ENCODE results near the gene LDLRAD2. TPM values are rescaled to one million over a fixed set of nuclear protein-coding genes. Genes with fewer than 3 reads are reported as not detected.
A peak's percentile ranks its signal among the peaks of the same experiment; 100 is the strongest.

LDLRAD2 gene
- total RNA-seq, 1 donor = not detected

GRCh38 chr1:21830792-21831453 is 18.9 kb downstream of the LDLRAD2 start:
- peaks cover 90% of the 10 kb centered on the region for H3K36me3 ChIP-seq (ENCODE audit: insufficient read depth, low read length)
- no peak overlapping the region for H3K27ac ChIP-seq (ENCODE audit: low read depth, low read length)
- no peak for TF ChIP-seq CTCF (IDR thresholded peaks at IDR 0.05; ENCODE audit: extremely low read depth, low read depth, low read length)

GRCh38 chr1:21831454-21831970 is 19.4 kb downstream of the LDLRAD2 start:
- Histone ChIP-seq H3K4me3 (ENCODE audit: insufficient read depth, low read length) (no peak overlapping the region), H3K9me3 (ENCODE audit: low read depth, low read length) (no peaks in the 10 kb centered on the region), H3K36me3 (ENCODE audit: insufficient read depth, low read length) (peaks cover 89% of the 10 kb centered on the region), H3K79me2 (ENCODE audit: insufficient read depth, low read length) (no peaks in the 10 kb centered on the region), H3K27me3 (ENCODE audit: insufficient read depth, low read length) (no peaks in the 10 kb centered on the region), H3K27ac (ENCODE audit: low read depth, low read length) (no peak overlapping the region), H2AFZ (ENCODE audit: low read length) (no peak overlapping the region), H3K4me2 (ENCODE audit: insufficient read depth, low read length) (no peak overlapping the region), H3K4me1 (ENCODE audit: insufficient read depth, low read length) (no peaks in the 10 kb centered on the region), H4K20me1 (ENCODE audit: insufficient read depth, low read length) (peaks cover 45% of the 10 kb centered on the region)
- no peak for TF ChIP-seq CTCF (IDR thresholded peaks at IDR 0.05; ENCODE audit: extremely low read depth, low read depth, low read length)
- no peak for DNase-seq (ENCODE audit: insufficient read length, low spot score, missing footprints)

More at GRCh38 chr1:21830792-21831453, 18.9 kb downstream of the LDLRAD2 start:
- no peaks in the 10 kb centered on the region for H3K9me3 ChIP-seq (ENCODE audit: low read depth, low read length)
- DNase-seq (ENCODE audit: insufficient read length, low spot score, missing footprints) = no peak
- H3K4me1 ChIP-seq (ENCODE audit: insufficient read depth, low read length) = no peaks in the 10 kb centered on the region
- H3K4me3 ChIP-seq (ENCODE audit: insufficient read depth, low read length) = no peak overlapping the region
- H4K20me1 ChIP-seq (ENCODE audit: insufficient read depth, low read length) = peaks cover 44% of the 10 kb centered on the region
- H3K4me2 ChIP-seq (ENCODE audit: insufficient read depth, low read length) = no peak overlapping the region
- no peak overlapping the region for H2AFZ ChIP-seq (ENCODE audit: low read length)
- no peaks in the 10 kb centered on the region for H3K27me3 ChIP-seq (ENCODE audit: insufficient read depth, low read length)
- H3K79me2 ChIP-seq (ENCODE audit: insufficient read depth, low read length) = no peaks in the 10 kb centered on the region

- no peak for TF ChIP-seq CTCF (IDR thresholded peaks at IDR 0.05; ENCODE audit: extremely low read depth, low read depth, low read length)
- peaks cover 89% of the 10 kb centered on the region for H3K36me3 ChIP-seq (ENCODE audit: insufficient read depth, low read length)
Measured at GRCh38 chr1:21833392-21833976, 21.4 kb downstream of the LDLRAD2 start.

GRCh38 chr1:21834094-21834493 is 22.0 kb downstream of the LDLRAD2 start:
- Histone ChIP-seq H3K79me2 (ENCODE audit: insufficient read depth, low read length) (no peaks in the 10 kb centered on the region), H4K20me1 (ENCODE audit: insufficient read depth, low read length) (peaks cover 51% of the 10 kb centered on the region), H3K36me3 (ENCODE audit: insufficient read depth, low read length) (peaks cover 89% of the 10 kb centered on the region), H3K4me3 (ENCODE audit: insufficient read depth, low read length) (no peak overlapping the region), H3K9me3 (ENCODE audit: low read depth, low read length) (no peaks in the 10 kb centered on the region), H3K4me1 (ENCODE audit: insufficient read depth, low read length) (no peaks in the 10 kb centered on the region), H3K27me3 (ENCODE audit: insufficient read depth, low read length) (no peaks in the 10 kb centered on the region), H3K4me2 (ENCODE audit: insufficient read depth, low read length) (no peak overlapping the region), H3K27ac (ENCODE audit: low read depth, low read length) (no peak overlapping the region), H2AFZ (ENCODE audit: low read length) (no peak overlapping the region)
- DNase-seq (ENCODE audit: insufficient read length, low spot score, missing footprints) = peak; percentile 83
- peak; percentile 29 for TF ChIP-seq CTCF (IDR thresholded peaks at IDR 0.05; ENCODE audit: extremely low read depth, low read depth, low read length)

More at GRCh38 chr1:21833392-21833976, 21.4 kb downstream of the LDLRAD2 start:
- Histone ChIP-seq H3K4me1 (ENCODE audit: insufficient read depth, low read length) (no peaks in the 10 kb centered on the region), H3K79me2 (ENCODE audit: insufficient read depth, low read length) (no peaks in the 10 kb centered on the region), H3K9me3 (ENCODE audit: low read depth, low read length) (no peaks in the 10 kb centered on the region), H3K27me3 (ENCODE audit: insufficient read depth, low read length) (no peaks in the 10 kb centered on the region), H3K4me2 (ENCODE audit: insufficient read depth, low read length) (no peak overlapping the region), H3K27ac (ENCODE audit: low read depth, low read length) (no peak overlapping the region), H3K4me3 (ENCODE audit: insufficient read depth, low read length) (no peak overlapping the region), H4K20me1 (ENCODE audit: insufficient read depth, low read length) (peaks cover 49% of the 10 kb centered on the region), H2AFZ (ENCODE audit: low read length) (no peak overlapping the region)
- no peak for DNase-seq (ENCODE audit: insufficient read length, low spot score, missing footprints)
